ENCODE results near the gene WNT10A.

DNA sequence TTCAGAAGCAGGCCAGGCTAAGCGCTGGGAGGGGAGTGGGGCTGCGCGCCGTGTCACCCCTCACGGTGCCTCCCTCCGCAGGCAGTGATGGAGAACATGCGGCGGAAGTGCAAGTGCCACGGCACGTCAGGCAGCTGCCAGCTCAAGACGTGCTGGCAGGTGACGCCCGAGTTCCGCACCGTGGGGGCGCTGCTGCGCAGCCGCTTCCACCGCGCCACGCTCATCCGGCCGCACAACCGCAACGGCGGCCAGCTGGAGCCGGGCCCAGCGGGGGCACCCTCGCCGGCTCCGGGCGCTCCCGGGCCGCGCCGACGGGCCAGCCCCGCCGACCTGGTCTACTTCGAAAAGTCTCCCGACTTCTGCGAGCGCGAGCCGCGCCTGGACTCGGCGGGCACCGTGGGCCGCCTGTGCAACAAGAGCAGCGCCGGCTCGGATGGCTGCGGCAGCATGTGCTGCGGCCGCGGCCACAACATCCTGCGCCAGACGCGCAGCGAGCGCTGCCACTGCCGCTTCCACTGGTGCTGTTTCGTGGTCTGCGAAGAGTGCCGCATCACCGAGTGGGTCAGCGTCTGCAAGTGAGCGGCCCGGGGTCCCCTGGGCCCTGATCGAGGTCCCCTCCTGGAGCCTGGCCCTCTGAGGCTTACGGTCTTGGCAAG, 12.2 kb downstream of the WNT10A start:
- TF ChIP-seq EZH2 (IDR thresholded peaks at IDR 0.05): peak; percentile 91
- TF ChIP-seq, protein P1, sequence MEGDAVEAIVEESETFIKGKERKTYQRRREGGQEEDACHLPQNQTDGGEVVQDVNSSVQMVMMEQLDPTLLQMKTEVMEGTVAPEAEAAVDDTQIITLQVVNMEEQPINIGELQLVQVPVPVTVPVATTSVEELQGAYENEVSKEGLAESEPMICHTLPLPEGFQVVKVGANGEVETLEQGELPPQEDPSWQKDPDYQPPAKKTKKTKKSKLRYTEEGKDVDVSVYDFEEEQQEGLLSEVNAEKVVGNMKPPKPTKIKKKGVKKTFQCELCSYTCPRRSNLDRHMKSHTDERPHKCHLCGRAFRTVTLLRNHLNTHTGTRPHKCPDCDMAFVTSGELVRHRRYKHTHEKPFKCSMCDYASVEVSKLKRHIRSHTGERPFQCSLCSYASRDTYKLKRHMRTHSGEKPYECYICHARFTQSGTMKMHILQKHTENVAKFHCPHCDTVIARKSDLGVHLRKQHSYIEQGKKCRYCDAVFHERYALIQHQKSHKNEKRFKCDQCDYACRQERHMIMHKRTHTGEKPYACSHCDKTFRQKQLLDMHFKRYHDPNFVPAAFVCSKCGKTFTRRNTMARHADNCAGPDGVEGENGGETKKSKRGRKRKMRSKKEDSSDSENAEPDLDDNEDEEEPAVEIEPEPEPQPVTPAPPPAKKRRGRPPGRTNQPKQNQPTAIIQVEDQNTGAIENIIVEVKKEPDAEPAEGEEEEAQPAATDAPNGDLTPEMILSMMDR (IDR thresholded peaks at IDR 0.05): peak; percentile 64
